Measurements from ENCODE around the gene CTBP1.
"Not testable (repeated sequence)": the region's sequence is repeated elsewhere in the genome, so short reads cannot be mapped to it uniquely, and the experiment has no call there.

DNA sequence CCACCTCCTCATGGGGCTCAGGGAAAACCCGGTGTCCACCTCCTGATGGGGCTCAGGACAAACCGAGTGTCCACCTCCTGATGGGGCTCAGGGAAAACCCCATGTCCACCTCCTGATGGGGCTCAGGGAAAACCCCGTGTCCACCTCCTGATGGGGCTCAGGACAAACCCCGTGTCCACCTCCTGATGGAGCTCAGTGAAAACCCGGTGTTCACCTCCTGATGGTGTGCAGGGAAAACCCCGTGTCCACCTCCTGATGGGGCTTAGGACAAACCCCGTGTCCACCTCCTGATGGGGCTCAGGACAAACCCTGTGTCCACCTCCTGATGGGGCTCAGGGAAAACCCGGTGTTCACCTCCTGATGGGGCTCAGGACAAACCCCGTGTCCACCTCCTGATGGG is 11.7 kb downstream of the CTBP1 start:
- TF ChIP-seq EZH2phosphoT487 (IDR thresholded peaks at IDR 0.05; ENCODE audit: low read depth): not testable (repeated sequence)
- TF ChIP-seq, protein P1, sequence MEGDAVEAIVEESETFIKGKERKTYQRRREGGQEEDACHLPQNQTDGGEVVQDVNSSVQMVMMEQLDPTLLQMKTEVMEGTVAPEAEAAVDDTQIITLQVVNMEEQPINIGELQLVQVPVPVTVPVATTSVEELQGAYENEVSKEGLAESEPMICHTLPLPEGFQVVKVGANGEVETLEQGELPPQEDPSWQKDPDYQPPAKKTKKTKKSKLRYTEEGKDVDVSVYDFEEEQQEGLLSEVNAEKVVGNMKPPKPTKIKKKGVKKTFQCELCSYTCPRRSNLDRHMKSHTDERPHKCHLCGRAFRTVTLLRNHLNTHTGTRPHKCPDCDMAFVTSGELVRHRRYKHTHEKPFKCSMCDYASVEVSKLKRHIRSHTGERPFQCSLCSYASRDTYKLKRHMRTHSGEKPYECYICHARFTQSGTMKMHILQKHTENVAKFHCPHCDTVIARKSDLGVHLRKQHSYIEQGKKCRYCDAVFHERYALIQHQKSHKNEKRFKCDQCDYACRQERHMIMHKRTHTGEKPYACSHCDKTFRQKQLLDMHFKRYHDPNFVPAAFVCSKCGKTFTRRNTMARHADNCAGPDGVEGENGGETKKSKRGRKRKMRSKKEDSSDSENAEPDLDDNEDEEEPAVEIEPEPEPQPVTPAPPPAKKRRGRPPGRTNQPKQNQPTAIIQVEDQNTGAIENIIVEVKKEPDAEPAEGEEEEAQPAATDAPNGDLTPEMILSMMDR (IDR thresholded peaks at IDR 0.05; ENCODE audit: low read depth, low read length): not testable (repeated sequence)
